ENCODE data around the gene BCAS1.

The BCAS1 gene

GRCh38 chr20:54047720-54048119 is 22.7 kb downstream of the BCAS1 start:
- ATAC-seq = no peak

- no peak for ATAC-seq
These were observed 23.3 kb downstream of the BCAS1 start for GRCh38 chr20:54047048-54047447.

- ATAC-seq = peak; percentile 45 to 46
These were observed 26.2 kb downstream of the BCAS1 start for GRCh38 chr20:54044156-54044555.

- no peak for ATAC-seq
These were observed 27.1 kb downstream of the BCAS1 start for GRCh38 chr20:54043076-54043967.

- no peak for ATAC-seq
These were observed 28.4 kb downstream of the BCAS1 start for GRCh38 chr20:54042021-54042420.

- no peak for ATAC-seq
These were observed 29.1 kb downstream of the BCAS1 start for GRCh38 chr20:54041336-54041735.

- no peak for ATAC-seq
These were observed 29.9 kb downstream of the BCAS1 start for GRCh38 chr20:54040531-54040930.

GRCh38 chr20:54038961-54039360 is 31.4 kb downstream of the BCAS1 start:
- no peak for ATAC-seq

GRCh38 chr20:54037525-54037924 is 32.9 kb downstream of the BCAS1 start:
- ATAC-seq = no peak

GRCh38 chr20:54029643-54030042 is 40.8 kb downstream of the BCAS1 start:
- no peak for ATAC-seq

- ATAC-seq = no peak
These were observed 41.2 kb downstream of the BCAS1 start for GRCh38 chr20:54029176-54029575.

GRCh38 chr20:54028276-54029011 is 42.0 kb downstream of the BCAS1 start:
- no peak for ATAC-seq

- ATAC-seq = no peak
These were observed 42.7 kb downstream of the BCAS1 start for GRCh38 chr20:54027704-54028103.

- no peak for ATAC-seq
These were observed 43.9 kb downstream of the BCAS1 start for GRCh38 chr20:54026295-54027064.

- ATAC-seq = no peak
These were observed 45.1 kb downstream of the BCAS1 start for GRCh38 chr20:54025251-54025771.

- ATAC-seq = no peak
These were observed 47.0 kb downstream of the BCAS1 start for GRCh38 chr20:54023406-54023805.

- ATAC-seq = no peak
These were observed 48.8 kb downstream of the BCAS1 start for GRCh38 chr20:54021446-54022235.

GRCh38 chr20:54020868-54021267 is 49.5 kb downstream of the BCAS1 start:
- ATAC-seq = no peak

- no peak for ATAC-seq
These were observed 50.0 kb downstream of the BCAS1 start for GRCh38 chr20:54020348-54020747.

GRCh38 chr20:54019585-54019984 is 50.8 kb downstream of the BCAS1 start:
- no peak for ATAC-seq

- no peak for ATAC-seq
These were observed 51.3 kb downstream of the BCAS1 start for GRCh38 chr20:54019127-54019526.

- no peak for ATAC-seq
These were observed 52.5 kb downstream of the BCAS1 start for GRCh38 chr20:54017846-54018245.
